Posterior vena cava (tissue), 2 donors: ENCODE measurements around the gene FN3KRP. TPM values are rescaled to one million over a fixed set of nuclear protein-coding genes. Genes with fewer than 3 reads are reported as not detected.
A peak's percentile ranks its signal among the peaks of the same experiment; 100 is the strongest.

Source experiments
- DNase-seq: peaks from one replicate; pipeline ENCODE4 v3.0.0-alpha.2; 2020; ENCODE audit warnings: low spot score
- intact Hi-C, 2 donors: fragments of 100-400 bp; cut with DNase I; formaldehyde crosslinking; loops; one replicate each; pipeline versions ENCODE4 v1.14.1 to v1.14.2; 2022 to 2023
- total RNA-seq, 2 donors: library from RNA; stranded (reverse); fragmentation: NEBNext Ultra II Directional; extraction: Animal tissue kit (Norgen Biotek cat#: 25700); gene quantifications; one replicate each; pipeline ENCODE4 v1.2.1, GENCODE V29; 2021
- donor health status: DM: yes; HTN: yes; CAD: no.
- donor health status: DM: yes; HTN: yes; CAD: no.

FN3KRP gene
- total RNA-seq, 2 donors from 2014 or later: 18.5 to 19.5 TPM

DNA sequence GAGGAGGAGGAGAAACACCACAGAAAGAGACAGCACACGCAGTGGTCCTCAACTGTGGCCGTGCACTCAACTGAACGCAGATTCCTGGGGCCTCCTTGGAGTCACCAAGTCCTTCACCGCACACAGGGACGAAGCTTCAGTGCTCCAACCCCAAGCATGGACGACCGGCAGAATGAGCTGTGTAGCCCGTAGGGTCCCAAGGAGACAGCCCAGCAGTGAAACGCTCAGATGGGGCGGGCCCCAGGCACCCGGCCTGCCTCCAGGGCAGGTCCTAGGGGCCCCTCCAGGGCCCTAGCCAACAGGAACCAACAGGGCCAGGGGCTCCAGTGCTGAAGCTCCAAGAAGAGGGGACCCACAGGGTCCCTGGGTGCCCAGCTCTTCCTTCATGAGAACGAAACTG, 31.2 kb upstream of the FN3KRP start:
- DNase-seq: peak; percentile 68
- intact Hi-C loops: no loop called here

DNA sequence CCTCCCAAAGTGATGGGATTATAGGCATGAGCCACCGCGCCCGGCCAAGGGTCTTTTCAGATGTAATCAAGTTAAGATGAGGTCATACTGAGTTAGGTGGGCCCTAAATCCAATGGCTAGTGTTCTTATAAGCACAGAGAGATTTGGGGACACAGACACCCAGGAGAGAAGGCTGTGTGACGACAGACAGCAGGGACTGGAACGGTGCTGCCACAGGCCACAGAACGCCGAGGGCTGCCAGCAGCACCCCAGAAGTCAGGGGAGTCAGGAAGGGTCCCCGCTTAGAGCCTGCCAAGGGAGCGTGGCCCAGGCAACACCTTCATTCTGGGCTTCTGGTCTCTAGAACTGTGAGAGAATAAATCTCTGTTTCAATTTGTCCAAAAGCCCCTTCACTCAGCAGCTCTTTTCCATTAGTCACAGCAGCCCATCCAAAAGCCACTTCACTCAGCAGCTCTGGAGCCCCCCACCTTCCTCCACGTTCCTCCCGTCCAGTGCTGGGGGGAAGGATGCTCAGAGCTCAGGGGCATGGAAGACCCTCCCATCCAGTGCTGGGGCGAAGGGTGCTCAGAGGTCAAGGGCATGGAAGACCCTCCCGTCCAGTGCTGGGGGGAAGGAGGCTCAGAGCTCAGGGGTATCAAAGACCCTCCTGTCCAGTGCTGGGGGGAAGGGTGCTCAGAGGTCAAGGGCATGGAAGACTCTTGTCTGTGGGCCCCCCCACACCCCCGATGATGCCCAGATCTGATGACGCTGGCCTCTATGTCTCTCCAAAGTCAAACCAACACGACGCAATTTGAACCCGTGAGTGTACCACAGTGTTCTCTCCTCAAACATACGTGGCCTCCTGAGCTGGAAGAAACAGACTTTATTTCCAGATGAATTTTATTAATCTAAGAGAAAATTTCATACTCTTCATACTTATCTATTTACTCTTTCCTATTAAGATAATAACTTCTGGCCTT, 29.9 kb upstream of the FN3KRP start:
- intact Hi-C loops: no loop called here
- no peak for DNase-seq

GRCh38 chr17:82687375-82687861, 29.1 kb upstream of the FN3KRP start:
- no peak for DNase-seq

GRCh38 chr17:82687871-82688270, 28.6 kb upstream of the FN3KRP start:
- no peak for DNase-seq
- intact Hi-C loops: no loop called here

More at GRCh38 chr17:82687375-82687861, 29.1 kb upstream of the FN3KRP start:
- intact Hi-C loops: no loop called here

GRCh38 chr17:82689077-82689476, 27.4 kb upstream of the FN3KRP start:
- intact Hi-C loops: no loop called here
- no peak for DNase-seq

- DNase-seq: peak; percentile 51
- intact Hi-C loops: no loop called here
Observed at GRCh38 chr17:82690786-82691489, 25.6 kb upstream of the FN3KRP start.

GRCh38 chr17:82691714-82692113, 24.8 kb upstream of the FN3KRP start:
- DNase-seq: peak; percentile 77
- intact Hi-C loops: no loop called here

- intact Hi-C loops: no loop called here
- peak; percentile 64 for DNase-seq
Observed at GRCh38 chr17:82692268-82692667, 24.2 kb upstream of the FN3KRP start.

- intact Hi-C loops: no loop called here
- DNase-seq: peak; percentile 62
Observed at GRCh38 chr17:82693168-82693867, 23.2 kb upstream of the FN3KRP start.

- intact Hi-C loops: no loop called here
- no peak for DNase-seq
Observed at GRCh38 chr17:82694647-82695046, 21.9 kb upstream of the FN3KRP start.

GRCh38 chr17:82696259-82696658, 20.2 kb upstream of the FN3KRP start:
- intact Hi-C loops: no loop called here
- no peak for DNase-seq

- intact Hi-C loops: no loop called here
- DNase-seq: peak; percentile 70
Observed at GRCh38 chr17:82696916-82697807, 19.3 kb upstream of the FN3KRP start.

DNA sequence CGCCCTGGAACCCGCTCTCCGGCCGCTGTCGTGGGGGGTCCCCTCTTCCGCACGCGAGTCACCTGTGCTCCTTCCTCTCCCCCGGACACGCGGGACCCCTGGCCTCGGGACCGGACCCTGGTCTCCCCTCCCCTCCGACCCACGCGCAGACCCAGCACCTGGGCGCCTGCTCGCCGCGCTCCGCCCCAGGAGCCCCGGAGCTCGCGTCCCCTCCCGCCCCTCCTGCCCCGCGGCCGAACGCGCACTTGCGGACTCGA, 18.8 kb upstream of the FN3KRP start:
- peak; percentile 83 for DNase-seq
- intact Hi-C loops: no loop called here

GRCh38 chr17:82698065-82698973, 18.2 kb upstream of the FN3KRP start, which contains the start of gene RAB40B:
RAB40B (minus strand) TSS chr17:82698698; CDS start chr17:82698596, 102 bp downstream.
- intact Hi-C loops: no loop called here
- peak; percentile 100 for DNase-seq

GRCh38 chr17:82698974-82699442, 17.5 kb upstream of the FN3KRP start:
- DNase-seq: no peak
- intact Hi-C loops: no loop called here

- intact Hi-C loops: no loop called here
Observed at GRCh38 chr17:82699551-82699950, 17.0 kb upstream of the FN3KRP start.

DNA sequence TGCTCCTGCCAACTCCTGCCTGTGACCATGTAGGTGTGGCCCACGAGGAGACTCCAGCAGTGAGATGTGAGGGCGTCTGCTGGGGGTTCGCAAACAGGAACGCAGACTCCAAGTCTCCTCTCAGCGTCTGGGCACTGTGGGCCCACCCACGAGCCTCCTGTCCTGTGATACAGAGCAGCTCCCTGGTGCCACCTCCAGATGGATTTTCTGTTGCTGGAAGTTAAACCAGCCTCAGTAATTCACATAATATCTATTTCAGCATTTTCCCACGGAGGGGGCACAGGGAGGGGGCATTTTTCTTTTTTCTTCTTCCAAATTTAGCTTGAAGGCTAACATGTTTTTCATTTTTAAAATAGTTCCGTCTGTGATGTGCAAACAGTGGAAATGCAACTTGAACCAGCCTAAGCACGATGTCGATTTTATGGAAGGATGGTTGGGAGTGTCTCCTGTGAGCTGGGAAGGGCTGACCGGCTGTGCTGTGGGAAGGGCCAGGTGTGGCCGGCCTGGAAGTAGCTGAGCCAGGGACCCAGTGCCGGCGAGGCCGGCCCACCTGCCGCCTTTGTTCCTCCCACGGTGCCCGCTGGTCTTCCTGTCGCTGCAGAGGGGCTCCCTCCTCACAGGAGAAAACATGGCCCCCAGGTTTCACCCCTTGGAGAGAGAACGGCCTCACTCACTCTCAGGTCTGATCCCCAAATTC, 14.1 kb upstream of the FN3KRP start:
- intact Hi-C loops: no loop called here
- DNase-seq: no peak

More at GRCh38 chr17:82699551-82699950, 17.0 kb upstream of the FN3KRP start:
- DNase-seq: no peak
